HCT116 (cell line): Measurements from ENCODE around the gene LRRC46. TPM values are rescaled to one million over a fixed set of nuclear protein-coding genes. Genes with fewer than 3 reads are reported as not detected.

Experiments
- ATAC-seq: fragments of 200-7000 bp; cut with Tn5 transposase; 2 replicates; pipeline ENCODE4 v1.9.1; 2020; ENCODE audit warnings: mild to moderate bottlenecking, moderate library complexity
- BruUV-seq: library from RNA; stranded (reverse); fragments of 400-500 nt; replicated peaks from 2 replicates; lab custom pipeline; 2021; lab: Mats Ljungman, UMichigan
- CTCF ChIA-PET: fragments of 300-600 bp; sonication (Branson Sonifier 250); formaldehyde crosslinking; loops from one replicate; lab custom pipeline; 2021; ENCODE audit warnings: antibody characterized with exemption; lab: Charles Lee
- POLR2A ChIA-PET: fragments of 300-600, 350-600 bp; sonication (Branson Sonifier 250); formaldehyde crosslinking; loops from one replicate; lab custom pipeline; 2021; ENCODE audit warnings: antibody characterized with exemption; lab: Charles Lee
- RAD21 ChIA-PET, 2 experiments: fragments of 300-600 bp; sonication (Branson Sonifier 250); formaldehyde crosslinking; loops; one replicate each; lab custom pipeline; 2023; ENCODE audit warnings: low total read pairs in 2 of 2; ENCODE audit not compliant: uncharacterized antibody in 2 of 2, unreplicated experiment in 2 of 2, low non-redundant PET in 1 of 2; lab: Charles Lee
- DNase-seq: peaks from one replicate; pipeline ENCODE4 v3.0.0-alpha.2; 2010; ENCODE audit warnings: low read depth, low spot score
- H2AFZ ChIP-seq: fragments of 200-600 bp; shearing (Covaris generic), sonication (generic); 2 replicates; pipeline ENCODE4 v1.6.1; 2017; ENCODE audit warnings: low read depth, mixed run types, mixed read lengths, antibody characterized with exemption, low read length; ENCODE audit not compliant: poor library complexity, severe bottlenecking
- H3K27ac ChIP-seq: 2 replicates; pipeline ENCODE4 v1.5.1; 2012; ENCODE audit warnings: low read depth, low read length
- H3K27me3 ChIP-seq: fragments of 200-600 bp; sonication (generic); 2 replicates; pipeline ENCODE4 v1.6.1; 2016; ENCODE audit warnings: mixed run types, low read length, mixed read lengths; ENCODE audit not compliant: insufficient read depth
- H3K36me3 ChIP-seq, 2 experiments: fragments of 200-500 bp in 1 of 2; fragments of 200-600 bp in 1 of 2; sonication (Bioruptor generic) in 1 of 2; sonication (generic) in 1 of 2; 2 replicates each; pipeline versions ENCODE4 v1.5.1 to v1.6.1; 2014 to 2016; ENCODE audit warnings: low read length in 2 of 2, inconsistent platforms in 1 of 2, mixed read lengths in 1 of 2, mixed run types in 1 of 2; ENCODE audit not compliant: insufficient read depth in 2 of 2, control insufficient read depth in 1 of 2
- H3K4me1 ChIP-seq, 2 experiments: fragments of 200-600 bp in 1 of 2; sonication (generic) in 1 of 2; 2 replicates each; pipeline versions ENCODE4 v1.5.1 to v1.6.1; 2012 to 2017; ENCODE audit warnings: low read length in 2 of 2, inconsistent platforms in 1 of 2, mild to moderate bottlenecking in 1 of 2, mixed read lengths in 1 of 2, mixed run types in 1 of 2, moderate library complexity in 1 of 2; ENCODE audit not compliant: insufficient read depth in 2 of 2, control insufficient read depth in 1 of 2
- H3K4me2 ChIP-seq: fragments of 200-600 bp; sonication (generic); 2 replicates; pipeline ENCODE4 v1.6.1; 2017; ENCODE audit warnings: mixed run types, low read length, mixed read lengths
- H3K4me3 ChIP-seq, 2 experiments: fragments of 200-600 bp in 1 of 2; sonication (generic) in 1 of 2; replicated peaks in 1 of 2; 2 replicates each; pipeline ENCODE4 v1.5.1; 2011 to 2016; ENCODE audit warnings: low read length in 2 of 2, control low read depth in 1 of 2, low read depth in 1 of 2, mild to moderate bottlenecking in 1 of 2, mixed read lengths in 1 of 2, mixed run types in 1 of 2
- H3K79me2 ChIP-seq: fragments of 200-600 bp; sonication (generic); 2 replicates; pipeline ENCODE4 v1.6.1; 2017; ENCODE audit warnings: mild to moderate bottlenecking, mixed run types, low read length, moderate library complexity, mixed read lengths; ENCODE audit not compliant: insufficient read depth
- H3K9ac ChIP-seq: fragments of 200-600 bp; sonication (generic); 2 replicates; pipeline ENCODE4 v1.6.1; 2016; ENCODE audit warnings: low read length, mixed read lengths
- H3K9me2 ChIP-seq: fragments of 200-600 bp; sonication (generic), shearing (Covaris generic); 2 replicates; pipeline ENCODE4 v1.6.1; 2017; ENCODE audit warnings: mixed run types, mild to moderate bottlenecking, moderate library complexity; ENCODE audit not compliant: insufficient read depth
- H3K9me3 ChIP-seq, 2 experiments: fragments of 200-500 bp in 1 of 2; fragments of 200-600 bp in 1 of 2; sonication (Bioruptor generic) in 1 of 2; sonication (generic) in 1 of 2; 2 replicates each; pipeline ENCODE4 v1.6.1; 2014 to 2017; ENCODE audit warnings: low read length in 2 of 2, mixed read lengths in 2 of 2, inconsistent platforms in 1 of 2, low read depth in 1 of 2, mild to moderate bottlenecking in 1 of 2, mixed run types in 1 of 2, moderate library complexity in 1 of 2; ENCODE audit not compliant: control insufficient read depth in 1 of 2, insufficient read depth in 1 of 2
- H4K20me1 ChIP-seq: fragments of 200-600 bp; sonication (generic), shearing (Covaris generic); 2 replicates; pipeline ENCODE4 v1.6.1; 2017; ENCODE audit warnings: mixed run types, mild to moderate bottlenecking, moderate library complexity; ENCODE audit not compliant: insufficient read depth
- CBX3 ChIP-seq: IDR thresholded peaks from 2 replicates; pipeline ENCODE4 v1.6.1; 2012; ENCODE audit warnings: low read depth
- ELF1 ChIP-seq: IDR thresholded peaks from 2 replicates; pipeline ENCODE4 v1.6.1; 2012; ENCODE audit warnings: low read depth, borderline replicate concordance
- EZH2 ChIP-seq: fragments of 200-600 bp; sonication (generic); IDR thresholded peaks from 2 replicates; pipeline ENCODE4 v1.6.1; 2017; ENCODE audit warnings: antibody characterized with exemption, mixed run types
- EZH2phosphoT487 ChIP-seq: fragments of 200-600 bp; IDR thresholded peaks from 2 replicates; pipeline ENCODE4 v1.6.1; 2018; ENCODE audit warnings: antibody characterized with exemption, borderline replicate concordance
- JUND ChIP-seq: IDR thresholded peaks from 2 replicates; pipeline ENCODE4 v1.6.1; 2012
- POLR2AphosphoS5 ChIP-seq: IDR thresholded peaks from 2 replicates; pipeline ENCODE4 v1.6.1; 2011; ENCODE audit warnings: mild to moderate bottlenecking, low read depth, low read length, moderate library complexity
- SP1 ChIP-seq: IDR thresholded peaks from 2 replicates; pipeline ENCODE4 v1.6.1; 2012; ENCODE audit warnings: low read depth
- SRF ChIP-seq: IDR thresholded peaks from 2 replicates; pipeline ENCODE4 v1.6.1; 2012; ENCODE audit warnings: low read depth
- TCF7L2 ChIP-seq: IDR thresholded peaks from 2 replicates; pipeline ENCODE4 v1.7.0; 2011; ENCODE audit warnings: borderline replicate concordance, inconsistent platforms; ENCODE audit not compliant: insufficient read depth, insufficient read length; ENCODE audit errors: extremely low read depth
- ZFX ChIP-seq: fragments of 450-650 bp; IDR thresholded peaks from 2 replicates; pipeline ENCODE4 v1.6.1; 2017
- intact Hi-C: fragments of 100-400 bp; cut with micrococcal nuclease; formaldehyde crosslinking; loops from 2 replicates; pipeline ENCODE4 v1.10.0; 2022
- total RNA-seq: library from RNA; stranded (reverse); gene quantifications from one replicate; pipeline ENCODE4 v1.2.1, GENCODE V29; 2021; ENCODE audit not compliant: unreplicated experiment
- TF ChIP-seq, protein P1 (sequence below), 3 experiments: fragments of 200-600 bp in 1 of 3; sonication (generic) in 1 of 3; IDR thresholded peaks in 2 of 3; conservative IDR thresholded peaks in 1 of 3; 2 replicates each; pipeline ENCODE4 v1.5.1; 2012 to 2017; ENCODE audit warnings: low read depth in 2 of 3, low read length in 2 of 3, antibody characterized with exemption in 1 of 3, borderline replicate concordance in 1 of 3, control low read depth in 1 of 3, mild to moderate bottlenecking in 1 of 3, mixed read lengths in 1 of 3, mixed run types in 1 of 3, moderate library complexity in 1 of 3; ENCODE audit not compliant: insufficient read depth in 1 of 3
- TF ChIP-seq, protein P2 (sequence below): IDR thresholded peaks from 2 replicates; pipeline ENCODE4 v1.6.1; 2012

Gene LRRC46
- total RNA-seq, 1 experiment from 2014 or later, result 0.76 TPM

DNA sequence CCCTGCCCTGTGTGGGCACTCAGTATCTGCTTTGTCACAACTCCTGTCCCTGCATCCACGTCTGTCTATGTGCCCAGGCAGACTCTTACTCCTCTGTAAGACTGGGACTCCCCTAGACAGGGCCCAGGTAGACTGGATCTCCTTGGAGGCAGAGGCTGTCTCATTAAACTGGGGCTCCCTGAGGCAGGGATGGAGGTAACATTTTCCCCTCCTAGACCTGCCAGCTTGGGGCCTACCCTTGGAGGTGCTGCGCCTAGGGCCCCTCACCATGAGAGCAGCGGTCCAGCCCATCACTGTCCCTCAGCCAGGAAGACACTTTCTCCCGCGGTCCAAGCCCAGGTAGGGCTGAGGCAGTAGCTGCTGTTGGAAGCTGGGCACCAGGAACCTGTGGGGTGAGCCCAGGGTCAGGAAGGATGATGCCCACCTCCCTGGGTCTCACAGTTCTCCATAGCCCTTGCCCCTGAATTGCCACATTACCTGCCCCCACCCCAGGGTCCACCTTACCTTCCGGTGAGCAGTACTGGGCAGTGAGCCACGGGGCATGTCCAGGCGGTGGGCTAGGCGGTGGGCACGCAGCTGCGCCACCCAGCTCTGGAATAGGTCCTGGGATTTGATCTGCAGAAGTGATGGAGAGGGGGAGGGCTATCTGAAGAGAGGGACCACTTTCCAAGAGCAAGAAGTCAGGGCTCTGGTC, 13.3 kb upstream of the LRRC46 start (continued):
- TF ChIP-seq CBX3, result no peak
- no peak for TF ChIP-seq ELF1
- TF ChIP-seq JUND, result no peak

DNA sequence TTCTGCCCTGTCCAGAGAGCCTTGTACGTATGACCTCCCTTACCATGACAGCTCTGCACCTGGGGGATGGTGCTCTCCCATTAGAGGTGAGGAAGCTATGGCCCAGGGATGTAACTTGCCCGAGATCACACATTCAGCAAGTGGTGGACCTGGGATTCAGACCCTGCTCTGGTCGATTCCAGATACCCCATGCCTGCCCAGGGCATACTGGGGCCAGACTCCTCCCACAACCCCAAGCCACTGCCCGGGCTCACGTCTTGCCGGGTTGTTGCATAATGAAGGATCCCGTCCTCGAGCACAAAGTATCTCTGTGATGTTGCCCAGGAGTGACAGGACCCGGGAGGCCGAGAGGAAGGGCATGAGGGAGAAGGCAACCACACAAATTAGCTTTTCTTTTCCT, 12.0 kb upstream of the LRRC46 start:
- RAD21 ChIA-PET, result no interaction called here
- CTCF ChIA-PET, result interaction anchor here (1.3 kb wide), 1 partner anchor 169 kb away, joined by 3 read pairs; no protein-coding TSS in a partner anchor
- Histone ChIP-seq H3K4me1 (peaks cover 16 to 27% of the 10 kb centered on the region in 2 experiments), H3K36me3 (peaks cover 7 to 11% of the 10 kb centered on the region in 2 experiments; a peak in 3 of 4 replicates), H3K79me2 (no peaks in the 10 kb centered on the region), H3K4me2 (no peak overlapping the region), H3K9ac (no peak overlapping the region), H3K9me3 (no peaks in the 10 kb centered on the region), H3K27me3 (no peaks in the 10 kb centered on the region), H3K4me3 (no peak overlapping the region), H3K27ac (no peak overlapping the region), H3K9me2 (no peaks in the 10 kb centered on the region), H4K20me1 (no peaks in the 10 kb centered on the region), H2AFZ (no peak overlapping the region)
- DNase-seq (no peak), ATAC-seq (no peak)
- BruUV-seq, result no TSS peak
- no peak for TF ChIP-seq EZH2
- TF ChIP-seq, protein P1, sequence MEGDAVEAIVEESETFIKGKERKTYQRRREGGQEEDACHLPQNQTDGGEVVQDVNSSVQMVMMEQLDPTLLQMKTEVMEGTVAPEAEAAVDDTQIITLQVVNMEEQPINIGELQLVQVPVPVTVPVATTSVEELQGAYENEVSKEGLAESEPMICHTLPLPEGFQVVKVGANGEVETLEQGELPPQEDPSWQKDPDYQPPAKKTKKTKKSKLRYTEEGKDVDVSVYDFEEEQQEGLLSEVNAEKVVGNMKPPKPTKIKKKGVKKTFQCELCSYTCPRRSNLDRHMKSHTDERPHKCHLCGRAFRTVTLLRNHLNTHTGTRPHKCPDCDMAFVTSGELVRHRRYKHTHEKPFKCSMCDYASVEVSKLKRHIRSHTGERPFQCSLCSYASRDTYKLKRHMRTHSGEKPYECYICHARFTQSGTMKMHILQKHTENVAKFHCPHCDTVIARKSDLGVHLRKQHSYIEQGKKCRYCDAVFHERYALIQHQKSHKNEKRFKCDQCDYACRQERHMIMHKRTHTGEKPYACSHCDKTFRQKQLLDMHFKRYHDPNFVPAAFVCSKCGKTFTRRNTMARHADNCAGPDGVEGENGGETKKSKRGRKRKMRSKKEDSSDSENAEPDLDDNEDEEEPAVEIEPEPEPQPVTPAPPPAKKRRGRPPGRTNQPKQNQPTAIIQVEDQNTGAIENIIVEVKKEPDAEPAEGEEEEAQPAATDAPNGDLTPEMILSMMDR (IDR thresholded peaks at IDR 0.05 in 2 of 3, conservative IDR thresholded peaks at IDR 0.05 in 1 of 3; ENCODE audit: borderline replicate concordance in 1 of 3, insufficient read depth in 1 of 3, low read depth in 2 of 3, low read length in 2 of 3), result no peak
- TF ChIP-seq ZFX, result no peak
- no peak for TF ChIP-seq POLR2AphosphoS5
- TF ChIP-seq EZH2phosphoT487, result no peak
- no peak for TF ChIP-seq SP1
- no peak for TF ChIP-seq TCF7L2
- no peak for TF ChIP-seq SRF
- TF ChIP-seq, protein P2, sequence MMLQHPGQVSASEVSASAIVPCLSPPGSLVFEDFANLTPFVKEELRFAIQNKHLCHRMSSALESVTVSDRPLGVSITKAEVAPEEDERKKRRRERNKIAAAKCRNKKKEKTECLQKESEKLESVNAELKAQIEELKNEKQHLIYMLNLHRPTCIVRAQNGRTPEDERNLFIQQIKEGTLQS, result no peak
- TF ChIP-seq ELF1, result no peak
- POLR2A ChIA-PET, result no interaction called here
- intact Hi-C loops, result no loop called here
